ENCODE data around the gene LOC128125822.

LOC128125822 gene

DNA sequence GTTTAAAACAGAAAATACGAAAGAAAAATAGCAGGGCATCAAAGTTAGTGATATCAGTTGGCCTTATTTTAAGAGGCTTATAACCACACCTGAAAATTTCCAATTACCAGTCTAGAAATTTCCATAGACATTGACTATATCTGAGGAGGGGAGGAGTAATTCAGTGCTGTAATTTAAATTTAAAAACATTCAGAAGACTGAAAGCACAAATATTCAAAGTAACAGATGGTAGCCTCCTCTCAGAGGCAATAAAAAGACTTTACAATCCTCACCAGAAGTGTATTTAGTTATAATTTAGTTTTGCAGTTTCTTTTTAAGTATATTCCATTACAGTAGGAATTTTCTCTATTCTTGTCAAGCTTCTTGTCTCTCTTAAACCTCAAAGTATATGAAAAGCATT lies 18.4 kb upstream of the LOC128125822 start:
- intact Hi-C loops (cut with micrococcal nuclease) = no loop called here
- no TSS peak for BruUV-seq (replicated peaks)
- dilution Hi-C loops (cut with MboI; ENCODE audit: extremely low pct_ligation_motif_present, low sequenced_read_pairs) = no loop called here

More for the DNA sequence above, 18.4 kb upstream of the LOC128125822 start:
- ChIA-PET POLR2A (no interaction called here), CTCF (no interaction called here)
- H3K36me3 ChIP-seq (ENCODE audit: control insufficient read depth in 2 of 2, extremely low read depth in 1 of 2, insufficient read depth in 2 of 2, low read length in 2 of 2) = no peaks in the 10 kb centered on the region
- FAIRE-seq (no peak), DNase-seq (ENCODE audit: low read depth, low spot score) (no peak)
- H3K79me2 ChIP-seq (ENCODE audit: control insufficient read depth, insufficient read depth, low read length) = no peaks in the 10 kb centered on the region
- no peak overlapping the region for H3K4me2 ChIP-seq (ENCODE audit: insufficient read depth, low read length)
- no peaks in the 10 kb centered on the region for H3K4me1 ChIP-seq (ENCODE audit: control insufficient read depth, extremely low read depth, insufficient read depth, low read length)
- no peaks in the 10 kb centered on the region for H3K9me1 ChIP-seq (replicated peaks; ENCODE audit: control insufficient read depth, extremely low read depth, insufficient read depth, low read length)
- H3K4me3 ChIP-seq (replicated peaks in 1 of 3; ENCODE audit: insufficient read depth in 1 of 3, low read depth in 1 of 3, low read length in 3 of 3) = no peak overlapping the region
- H3K9me3 ChIP-seq (replicated peaks; ENCODE audit: control insufficient read depth, insufficient read depth, low read length) = no peaks in the 10 kb centered on the region
- peaks cover 0 to 2% of the 10 kb centered on the region in 2 experiments for H3K27me3 ChIP-seq (ENCODE audit: control insufficient read depth in 2 of 2, insufficient read depth in 2 of 2, low read length in 2 of 2)
- no peaks in the 10 kb centered on the region for H4K20me1 ChIP-seq (replicated peaks; ENCODE audit: control insufficient read depth, extremely low read depth, insufficient read depth, low read length)
- no peak overlapping the region for H3K27ac ChIP-seq (ENCODE audit: insufficient read depth, low read depth, low read length)
- H3K9ac ChIP-seq (replicated peaks; ENCODE audit: extremely low read depth, insufficient read depth, low read length) = no peak overlapping the region
- no peak for TF ChIP-seq MYC (IDR thresholded peaks at IDR 0.05; ENCODE audit: low read depth, low read length)
- TF ChIP-seq CTCF (IDR thresholded peaks at IDR 0.05; ENCODE audit: extremely low read depth in 1 of 2, insufficient read depth in 1 of 2, low read depth in 1 of 2, low read length in 2 of 2) = no peak
- no peak for TF ChIP-seq JUN (IDR thresholded peaks at IDR 0.05; ENCODE audit: borderline replicate concordance, insufficient read depth, insufficient read length, low read depth)
- TF ChIP-seq POLR2A (IDR thresholded peaks at IDR 0.05; ENCODE audit: low read depth, low read length) = no peak
- TF ChIP-seq POLR2AphosphoS5 (IDR thresholded peaks at IDR 0.05; ENCODE audit: insufficient read depth, low read depth, low read length) = no peak
- TF ChIP-seq EZH2 (IDR thresholded peaks at IDR 0.05; ENCODE audit: borderline replicate concordance, low read depth, low read length, severe bottlenecking) = no peak
- no peak for TF ChIP-seq GATA2 (IDR thresholded peaks at IDR 0.05; ENCODE audit: insufficient read depth, insufficient read length, low read depth, low read length)
- TF ChIP-seq FOS (IDR thresholded peaks at IDR 0.05; ENCODE audit: borderline replicate concordance, insufficient read depth, low read length) = no peak
- TF ChIP-seq, protein P1, sequence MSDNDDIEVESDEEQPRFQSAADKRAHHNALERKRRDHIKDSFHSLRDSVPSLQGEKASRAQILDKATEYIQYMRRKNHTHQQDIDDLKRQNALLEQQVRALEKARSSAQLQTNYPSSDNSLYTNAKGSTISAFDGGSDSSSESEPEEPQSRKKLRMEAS (IDR thresholded peaks at IDR 0.05; ENCODE audit: insufficient read depth, insufficient read length) = no peak
- H2AFZ ChIP-seq (ENCODE audit: low read depth, low read length) = no peak overlapping the region

All from endothelial cell of umbilical vein (primary cell).